ENCODE measurements around the gene MMD2.

MMD2 gene

GRCh38 chr7:4880218-4880617 is 78.8 kb downstream of the MMD2 start:
- peak; percentile 12 for DNase-seq (ENCODE audit: low read depth)
- no peak overlapping the region for H3K4me3 ChIP-seq (ENCODE audit: control insufficient read depth, low read depth, low read length)
- no peak for TF ChIP-seq CTCF (conservative IDR thresholded peaks at IDR 0.05; ENCODE audit: control insufficient read depth, insufficient read depth, low read depth, low read length)

- DNase-seq (ENCODE audit: low read depth) = no peak
- TF ChIP-seq CTCF (conservative IDR thresholded peaks at IDR 0.05; ENCODE audit: control insufficient read depth, insufficient read depth, low read depth, low read length) = no peak
- H3K4me3 ChIP-seq (ENCODE audit: control insufficient read depth, low read depth, low read length) = no peak overlapping the region
These were observed 79.4 kb downstream of the MMD2 start for GRCh38 chr7:4879396-4880081.

- no peak for TF ChIP-seq CTCF (conservative IDR thresholded peaks at IDR 0.05; ENCODE audit: control insufficient read depth, insufficient read depth, low read depth, low read length)
- H3K4me3 ChIP-seq (ENCODE audit: control insufficient read depth, low read depth, low read length) = no peak overlapping the region
- no peak for DNase-seq (ENCODE audit: low read depth)
These were observed 80.4 kb downstream of the MMD2 start for GRCh38 chr7:4878336-4879335.

GRCh38 chr7:4876586-4876985 is 82.4 kb downstream of the MMD2 start:
- no peak for DNase-seq (ENCODE audit: low read depth)
- no peak for TF ChIP-seq CTCF (conservative IDR thresholded peaks at IDR 0.05; ENCODE audit: control insufficient read depth, insufficient read depth, low read depth, low read length)
- no peak overlapping the region for H3K4me3 ChIP-seq (ENCODE audit: control insufficient read depth, low read depth, low read length)

GRCh38 chr7:4875391-4875790 is 83.6 kb downstream of the MMD2 start:
- DNase-seq (ENCODE audit: low read depth) = no peak
- H3K4me3 ChIP-seq (ENCODE audit: control insufficient read depth, low read depth, low read length) = no peak overlapping the region
- TF ChIP-seq CTCF (conservative IDR thresholded peaks at IDR 0.05; ENCODE audit: control insufficient read depth, insufficient read depth, low read depth, low read length) = no peak

- no peak for DNase-seq (ENCODE audit: low read depth)
- TF ChIP-seq CTCF (conservative IDR thresholded peaks at IDR 0.05; ENCODE audit: control insufficient read depth, insufficient read depth, low read depth, low read length) = no peak
- no peak overlapping the region for H3K4me3 ChIP-seq (ENCODE audit: control insufficient read depth, low read depth, low read length)
These were observed 85.7 kb downstream of the MMD2 start for GRCh38 chr7:4873071-4873944.

All from fibroblast of mammary gland (primary cell).